CD14-positive monocyte (primary cell): ENCODE data around the gene ERICH3. TPM values are rescaled to one million over a fixed set of nuclear protein-coding genes. Genes with fewer than 3 reads are reported as not detected.

ENCODE experiments used
- DNase-seq, 3 donors: peaks; one replicate each; pipeline ENCODE4 v3.0.0-alpha.2; 2011 to 2022
- H2AFZ ChIP-seq: 2 replicates; pipeline ENCODE4 v1.6.0; 2012; ENCODE audit warnings: mild to moderate bottlenecking, low read depth, low read length, inconsistent platforms; ENCODE audit not compliant: insufficient read depth, poor library complexity, severe bottlenecking
- H3K27ac ChIP-seq, 2 donors: 1 replicate in 1 of 2; 2 replicates in 1 of 2; pipeline ENCODE4 v1.5.1; 2012 to 2013; ENCODE audit warnings: low read length in 2 of 2, control low read depth in 1 of 2, inconsistent platforms in 1 of 2, low read depth in 1 of 2, mild to moderate bottlenecking in 1 of 2
- H3K27me3 ChIP-seq, 2 donors: one replicate each; pipeline versions ENCODE4 v1.6.0 to v1.6.1; 2011 to 2013; ENCODE audit warnings: low read length in 2 of 2; ENCODE audit not compliant: control insufficient read depth in 2 of 2, insufficient read depth in 2 of 2
- H3K36me3 ChIP-seq, 2 donors: replicated peaks in 1 of 2; 1 replicate in 1 of 2; 2 replicates in 1 of 2; pipeline versions ENCODE4 v1.5.1 to v1.6.1; 2012 to 2013; ENCODE audit warnings: low read length in 2 of 2, control low read depth in 1 of 2, inconsistent platforms in 1 of 2, mild to moderate bottlenecking in 1 of 2; ENCODE audit not compliant: insufficient read depth in 2 of 2, control insufficient read depth in 1 of 2
- H3K4me1 ChIP-seq, 2 donors: 1 replicate in 1 of 2; 2 replicates in 1 of 2; pipeline versions ENCODE4 v1.5.1 to v1.6.1; 2012 to 2013; ENCODE audit warnings: low read length in 2 of 2, control low read depth in 1 of 2, inconsistent platforms in 1 of 2, mild to moderate bottlenecking in 1 of 2, moderate library complexity in 1 of 2; ENCODE audit not compliant: insufficient read depth in 2 of 2, control insufficient read depth in 1 of 2
- H3K4me2 ChIP-seq: replicated peaks from 2 replicates; pipeline ENCODE3; 2012; ENCODE audit warnings: low read length, moderate library complexity, mild to moderate bottlenecking; ENCODE audit not compliant: poor library complexity, severe bottlenecking; ENCODE audit errors: extremely low read depth
- H3K4me3 ChIP-seq, 3 experiments: fragments of 200-600 bp in 1 of 3; sonication (generic) in 1 of 3; replicated peaks in 1 of 3; 1 replicate in 2 of 3; 2 replicates in 1 of 3; pipeline ENCODE4 v1.5.1; 2011 to 2013; ENCODE audit warnings: low read length in 3 of 3, mild to moderate bottlenecking in 3 of 3, control low read depth in 2 of 3, low read depth in 2 of 3, inconsistent platforms in 1 of 3, moderate library complexity in 1 of 3
- H3K79me2 ChIP-seq: 2 replicates; pipeline ENCODE4 v1.6.0; 2012; ENCODE audit warnings: mild to moderate bottlenecking, control low read depth, inconsistent platforms, low read length, moderate library complexity; ENCODE audit not compliant: insufficient read depth
- H3K9ac ChIP-seq: 2 replicates; pipeline ENCODE4 v1.6.0; 2017; ENCODE audit warnings: low read length, mild to moderate bottlenecking; ENCODE audit not compliant: insufficient read depth, poor library complexity, severe bottlenecking
- H3K9me3 ChIP-seq, 2 donors: replicated peaks in 1 of 2; 1 replicate in 1 of 2; 2 replicates in 1 of 2; pipeline versions ENCODE4 v1.5.1 to v1.6.1; 2012 to 2013; ENCODE audit warnings: low read length in 2 of 2, control low read depth in 1 of 2; ENCODE audit not compliant: control insufficient read depth in 1 of 2, insufficient read depth in 1 of 2
- H4K20me1 ChIP-seq: 2 replicates; pipeline ENCODE4 v1.6.0; 2012; ENCODE audit warnings: mild to moderate bottlenecking, low read length, control low read depth, moderate library complexity; ENCODE audit not compliant: insufficient read depth
- H3K27ac Mint-ChIP-seq, 7 donors: one replicate each; pipeline ENCODE4 v1.8.0; 2020; ENCODE audit warnings: mild to moderate bottlenecking in 7 of 7, mixed read lengths in 7 of 7, moderate library complexity in 6 of 7, inconsistent platforms in 2 of 7
- H3K27me3 Mint-ChIP-seq, 3 donors: one replicate each; pipeline ENCODE4 v1.8.0; 2021 to 2022; ENCODE audit warnings: low read depth in 3 of 3, mild to moderate bottlenecking in 3 of 3, mixed read lengths in 3 of 3, moderate library complexity in 3 of 3, inconsistent platforms in 1 of 3
- H3K36me3 Mint-ChIP-seq, 2 donors: one replicate each; pipeline ENCODE4 v1.8.0; 2020; ENCODE audit warnings: mixed read lengths in 2 of 2, inconsistent platforms in 1 of 2, mild to moderate bottlenecking in 1 of 2
- H3K4me1 Mint-ChIP-seq: one replicate; pipeline ENCODE4 v1.8.0; 2020; ENCODE audit warnings: mild to moderate bottlenecking, mixed read lengths
- H3K4me3 Mint-ChIP-seq, 2 donors: one replicate each; pipeline ENCODE4 v1.8.0; 2020; ENCODE audit warnings: mild to moderate bottlenecking in 2 of 2, mixed read lengths in 2 of 2, moderate library complexity in 1 of 2
- H3K9me3 Mint-ChIP-seq, 7 donors: one replicate each; pipeline ENCODE4 v1.8.0; 2020 to 2022; ENCODE audit warnings: mixed read lengths in 7 of 7, mild to moderate bottlenecking in 6 of 7, moderate library complexity in 6 of 7, inconsistent platforms in 2 of 7
- WGBS: methylation state at CpG from one replicate; pipeline ENCODE4 v1.1.5; 2013; ENCODE audit warnings: missing lambda C conversion rate; ENCODE audit not compliant: insufficient coverage; 5-methylcytosine and 5-hydroxymethylcytosine counted together
- intact Hi-C, 2 donors: fragments of 100-400 bp; cut with micrococcal nuclease; formaldehyde crosslinking; loops; one replicate each; pipeline versions ENCODE4 v1.15.0 to v1.15.1; 2023
- polyA minus RNA-seq: library from RNA; depleted of rRNA, polyadenylated mRNA; stranded (reverse); fragments of >200 nt; gene quantifications from 2 replicates; pipeline ENCODE4 v1.2.3, GENCODE V29; 2012
- polyA plus RNA-seq, 3 donors: library from polyadenylated mRNA; depleted of rRNA in 1 of 3; unstranded in 2 of 3; stranded (reverse) in 1 of 3; fragments of 300-500 nt in 2 of 3; fragments of >200 nt in 1 of 3; fragmentation: Illumina TruSeq in 2 of 3; gene quantifications; 1 replicate in 2 of 3; 2 replicates in 1 of 3; pipeline ENCODE4 v1.2.3, GENCODE V29; 2012 to 2021
- total RNA-seq, 12 experiments: library from RNA in 1 of 12; stranded (reverse) in 1 of 12; fragments of 120-200 nt in 1 of 12; gene quantifications; one replicate each; pipeline ENCODE4 v1.2.4 and lab custom pipeline; 2013 to 2026; ENCODE audit warnings: mixed read lengths in 6 of 12, inconsistent platforms in 1 of 12
- TF ChIP-seq, protein P1 (sequence below): fragments of 200-600 bp; IDR thresholded peaks from one replicate; pipeline ENCODE4 v1.8.0; 2022; ENCODE audit warnings: antibody characterized with exemption, mild to moderate bottlenecking

Gene ERICH3, protein sequence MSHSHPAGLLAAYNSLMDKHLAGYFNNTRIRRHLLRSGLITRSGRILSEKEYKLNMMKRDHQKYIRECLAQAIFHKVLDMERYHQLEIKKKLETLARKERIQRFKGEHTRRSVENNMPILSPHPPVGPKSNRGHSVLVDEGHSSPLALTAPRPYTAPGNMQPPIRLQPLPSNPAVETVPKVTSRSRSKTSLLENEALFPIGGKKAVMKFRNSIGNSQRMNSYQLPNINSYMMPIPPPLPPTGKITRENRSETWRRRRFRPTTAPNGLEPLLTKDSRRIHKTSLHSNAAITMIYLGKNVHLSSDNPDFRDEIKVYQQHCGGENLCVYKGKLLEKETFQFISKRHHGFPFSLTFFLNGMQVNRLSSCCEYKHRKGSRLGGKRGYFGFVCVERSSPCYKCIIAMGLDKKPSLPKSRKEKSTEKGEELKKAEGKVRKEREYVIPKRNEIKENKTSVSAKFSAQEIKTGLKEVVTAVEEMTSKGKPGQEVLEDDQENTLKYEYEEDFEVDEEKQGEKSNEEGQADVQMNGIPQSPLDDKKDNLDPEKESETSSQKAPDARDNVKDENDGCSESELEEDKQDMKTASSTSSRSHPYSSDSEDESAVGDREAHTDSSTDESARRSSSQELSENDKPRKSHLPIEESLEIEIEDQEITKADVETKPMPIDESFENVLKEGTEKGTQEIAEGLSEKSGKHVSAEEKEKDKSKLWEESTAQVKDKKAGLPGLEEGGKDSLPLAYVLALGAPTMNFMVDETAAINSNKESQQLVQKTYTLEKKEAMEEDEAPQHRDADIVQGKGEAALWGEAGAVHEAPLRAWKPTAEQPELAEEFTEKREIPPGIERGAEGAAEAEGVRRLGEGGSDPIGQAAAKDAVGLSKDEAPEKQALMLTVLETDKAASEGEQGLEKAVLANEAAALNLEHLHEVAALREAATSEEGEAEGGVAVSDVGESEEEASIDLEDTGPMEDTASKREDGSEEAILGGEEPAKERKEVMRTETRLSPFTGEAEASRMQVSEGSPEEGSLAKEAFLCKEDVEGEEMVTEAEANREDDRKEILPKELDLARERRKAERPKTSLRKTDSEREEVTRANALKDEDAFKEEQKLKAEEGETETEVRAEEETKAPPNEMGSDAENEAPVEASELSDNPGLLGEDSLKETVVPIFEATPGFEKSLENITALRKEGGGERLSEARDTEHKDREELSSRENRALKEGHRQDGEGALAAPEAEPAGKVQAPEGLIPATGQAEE (N-terminal part only)
- total RNA-seq (2013) = 0.02 TPM
- not detected for polyA plus RNA-seq
- not detected in 2 replicates for polyA minus RNA-seq
- total RNA-seq (lab: John Stamatoyannopoulos, UW) = 0 to 3.7 (median 0.12) reads per million in 11 experiments

- Histone ChIP-seq H4K20me1 (no peaks in the 10 kb centered on the region), H3K9me3 (peaks cover 3 to 7% of the 10 kb centered on the region in 2 donors), H3K4me1 (peaks cover 5 to 8% of the 10 kb centered on the region in 2 donors), H3K4me2 (peak within 1 kb of the TSS; percentile 34), H3K9ac (no peak within 1 kb of the TSS), H3K27ac (no peak within 1 kb of the TSS), H3K36me3 (no peaks in the 10 kb centered on the region), H3K79me2 (no peaks in the 10 kb centered on the region), H3K4me3 (peak within 1 kb of the TSS in 1 of 3 experiments; percentile 23), H2AFZ (peak within 1 kb of the TSS; percentile 56), H3K27me3 (peaks cover 0 to 27% of the 10 kb centered on the region in 2 donors)
- peaks cover 6 to 13% (median 9%) of the 10 kb centered on the region in 7 donors for H3K9me3 Mint-ChIP-seq
- intact Hi-C loops = no loop called here
- peak within 1 kb of the TSS in 1 of 2 donors; percentile 80 for H3K4me3 Mint-ChIP-seq
- H3K27ac Mint-ChIP-seq = no peak within 1 kb of the TSS
- H3K4me1 Mint-ChIP-seq = peaks cover 8% of the 10 kb centered on the region
- DNase-seq = no peak
- TF ChIP-seq, protein P1, sequence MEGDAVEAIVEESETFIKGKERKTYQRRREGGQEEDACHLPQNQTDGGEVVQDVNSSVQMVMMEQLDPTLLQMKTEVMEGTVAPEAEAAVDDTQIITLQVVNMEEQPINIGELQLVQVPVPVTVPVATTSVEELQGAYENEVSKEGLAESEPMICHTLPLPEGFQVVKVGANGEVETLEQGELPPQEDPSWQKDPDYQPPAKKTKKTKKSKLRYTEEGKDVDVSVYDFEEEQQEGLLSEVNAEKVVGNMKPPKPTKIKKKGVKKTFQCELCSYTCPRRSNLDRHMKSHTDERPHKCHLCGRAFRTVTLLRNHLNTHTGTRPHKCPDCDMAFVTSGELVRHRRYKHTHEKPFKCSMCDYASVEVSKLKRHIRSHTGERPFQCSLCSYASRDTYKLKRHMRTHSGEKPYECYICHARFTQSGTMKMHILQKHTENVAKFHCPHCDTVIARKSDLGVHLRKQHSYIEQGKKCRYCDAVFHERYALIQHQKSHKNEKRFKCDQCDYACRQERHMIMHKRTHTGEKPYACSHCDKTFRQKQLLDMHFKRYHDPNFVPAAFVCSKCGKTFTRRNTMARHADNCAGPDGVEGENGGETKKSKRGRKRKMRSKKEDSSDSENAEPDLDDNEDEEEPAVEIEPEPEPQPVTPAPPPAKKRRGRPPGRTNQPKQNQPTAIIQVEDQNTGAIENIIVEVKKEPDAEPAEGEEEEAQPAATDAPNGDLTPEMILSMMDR = no peak
- peaks cover 16 to 20% (median 16%) of the 10 kb centered on the region in 3 donors for H3K27me3 Mint-ChIP-seq
- H3K36me3 Mint-ChIP-seq = no peaks in the 10 kb centered on the region
- 4% methylated on average over 28 of the region's 44 CpGs for WGBS
These were observed at the start of gene ERICH3 for GRCh38 chr1:74673351-74674111. TSS of gene ERICH3 (minus strand) at chr1:74673792. CDS start at chr1:74673519, 273 bp downstream.
